ENCODE data around the gene TSSC4.

DNA sequence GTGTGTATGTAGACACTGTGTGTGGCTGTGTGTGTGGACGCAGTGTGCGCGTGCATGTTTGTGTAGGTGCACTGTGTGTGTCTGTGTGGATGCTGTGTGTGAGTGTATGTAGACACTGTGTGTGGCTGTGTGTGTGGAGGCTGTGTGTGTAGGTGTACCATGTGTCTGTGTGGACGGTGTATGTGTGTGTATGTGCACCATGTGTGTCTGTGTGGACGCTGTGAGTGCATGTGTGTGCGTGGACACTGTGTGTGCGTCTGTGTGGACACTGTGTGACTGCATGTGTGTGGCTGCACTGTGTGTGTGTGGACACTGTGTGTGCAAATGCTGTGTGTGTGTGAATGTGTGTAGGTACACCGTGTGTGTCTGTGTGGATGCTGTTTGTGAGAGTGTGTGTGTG lies 33.5 kb downstream of the TSSC4 start:
- TF ChIP-seq CTBP1 (IDR thresholded peaks at IDR 0.05; ENCODE audit: borderline replicate concordance) = no peak
- TF ChIP-seq ELF4 (IDR thresholded peaks at IDR 0.05) = no peak
- no peak for TF ChIP-seq L3MBTL2 (conservative IDR thresholded peaks at IDR 0.05)
- no peak for TF ChIP-seq BHLHE40 (IDR thresholded peaks at IDR 0.05; ENCODE audit: borderline replicate concordance)
- no peak for TF ChIP-seq ZNF384 (IDR thresholded peaks at IDR 0.05)
- TF ChIP-seq SP1 (IDR thresholded peaks at IDR 0.05) = no peak

Measured in HEK293T (cell line).